GM12892 (cell line): ENCODE data around the gene TMEM121.
"Not testable (repeated sequence)": the region's sequence is repeated elsewhere in the genome, so short reads cannot be mapped to it uniquely, and the experiment has no call there.

ENCODE experiments used
- DNase-seq: peaks from one replicate; pipeline ENCODE4 v3.0.0; 2011; ENCODE audit not compliant: insufficient read length
- FAIRE-seq: peaks from 2 replicates; lab custom pipeline; 2011; peaks lifted over from hg19 to GRCh38; lab: Jason Lieb, UNC
- POLR2A ChIP-seq: IDR thresholded peaks from 2 replicates; pipeline ENCODE4 v1.6.1; 2011; ENCODE audit warnings: low read depth, low read length, control low read depth
- POLR2AphosphoS5 ChIP-seq: IDR thresholded peaks from 2 replicates; pipeline ENCODE4 v1.6.1; 2011; ENCODE audit warnings: low read depth, low read length, control low read depth
- TAF1 ChIP-seq: IDR thresholded peaks from 2 replicates; pipeline ENCODE4 v1.6.1; 2011; ENCODE audit warnings: low read depth, mild to moderate bottlenecking, control low read depth, low read length, borderline replicate concordance

The TMEM121 gene

GRCh38 chr14:105567164-105568103 is 41.1 kb downstream of the TMEM121 start:
- FAIRE-seq: not testable (repeated sequence)

GRCh38 chr14:105568140-105568843 is 41.9 kb downstream of the TMEM121 start:
- not testable (repeated sequence) for DNase-seq
- peak; percentile 85 for FAIRE-seq

More at GRCh38 chr14:105567164-105568103, 41.1 kb downstream of the TMEM121 start:
- peak; percentile 24; the same call in 1 of the 2 replicates for TF ChIP-seq POLR2AphosphoS5
- not testable (repeated sequence) for DNase-seq

DNA sequence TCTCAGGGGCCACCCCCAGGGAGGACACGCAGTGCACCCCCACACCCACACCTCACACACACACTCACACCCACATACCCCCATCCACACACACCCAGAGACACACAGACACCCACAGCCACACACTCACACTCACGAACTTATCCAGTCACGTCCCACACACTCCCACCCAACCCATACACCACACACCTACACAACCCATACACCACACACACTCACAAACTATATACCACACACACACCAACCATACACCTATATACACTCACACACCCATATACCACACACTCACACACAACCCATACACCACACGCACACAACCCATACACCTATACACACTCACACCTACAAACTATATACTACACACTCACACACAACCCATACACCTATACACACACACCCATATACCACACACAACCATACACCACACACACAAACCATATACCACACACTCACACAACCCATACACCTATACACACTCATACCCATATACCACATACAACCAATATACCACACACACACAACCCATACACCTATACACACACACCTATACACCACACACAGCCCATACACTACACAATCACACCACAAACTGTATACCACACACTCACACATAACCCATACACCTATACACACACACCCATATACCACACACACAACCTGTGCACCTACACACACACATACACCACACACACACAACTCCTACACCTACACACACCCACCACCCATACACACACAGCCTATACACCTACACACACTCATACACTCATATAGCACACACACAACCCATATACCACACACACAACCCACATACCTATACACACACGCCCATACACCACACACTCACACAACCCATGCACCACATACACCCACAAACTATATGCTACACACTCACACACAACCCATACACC is 42.7 kb downstream of the TMEM121 start:
- DNase-seq (no peak), FAIRE-seq (peak; percentile 85)
- TF ChIP-seq TAF1 (no peak), POLR2AphosphoS5 (no peak), POLR2A (no peak)

- peak; percentile 36 for FAIRE-seq
Observed at GRCh38 chr14:105570482-105570881, 44.1 kb downstream of the TMEM121 start.

GRCh38 chr14:105571181-105571951 is 45.0 kb downstream of the TMEM121 start:
- not testable (repeated sequence) for DNase-seq, FAIRE-seq

More at GRCh38 chr14:105570482-105570881, 44.1 kb downstream of the TMEM121 start:
- TF ChIP-seq POLR2AphosphoS5 (no peak), TAF1 (no peak), POLR2A (no peak)
- DNase-seq: no peak

GRCh38 chr14:105572063-105572462 is 45.7 kb downstream of the TMEM121 start:
- DNase-seq, FAIRE-seq: not testable (repeated sequence)

- DNase-seq: not testable (repeated sequence)
Observed at GRCh38 chr14:105573841-105574240, 47.5 kb downstream of the TMEM121 start.

GRCh38 chr14:105574411-105574810 is 48.0 kb downstream of the TMEM121 start:
- not testable (repeated sequence) for DNase-seq
- FAIRE-seq: peak; percentile 30

More at GRCh38 chr14:105573841-105574240, 47.5 kb downstream of the TMEM121 start:
- peak; percentile 30 for FAIRE-seq

GRCh38 chr14:105575016-105575700 is 48.8 kb downstream of the TMEM121 start:
- peak; percentile 97 for FAIRE-seq
- not testable (repeated sequence) for DNase-seq

- FAIRE-seq: no peak
- TF ChIP-seq POLR2AphosphoS5: no peak
- TF ChIP-seq TAF1: no peak
- no peak for TF ChIP-seq POLR2A
- DNase-seq: no peak
Observed at GRCh38 chr14:105576525-105577088, 50.2 kb downstream of the TMEM121 start.
